ENCODE measurements around the gene GGTA1. TPM values are rescaled to one million over a fixed set of nuclear protein-coding genes. Genes with fewer than 3 reads are reported as not detected.

The GGTA1 gene
- total and polyA plus RNA-seq, 2 experiments from 2014 or later: 0.16 TPM; not detected in 1

GRCh38 chr9:121510766-121511550, 11.3 kb upstream of the GGTA1 start:
- ATAC-seq: no peak
- peaks cover 7% of the 10 kb centered on the region for H3K27me3 Mint-ChIP-seq (ENCODE audit: insufficient read depth, low read depth, poor library complexity)
- no peak overlapping the region for H3K27ac ChIP-seq (ENCODE audit: low read depth)

GRCh38 chr9:121509180-121509579, 9.5 kb upstream of the GGTA1 start:
- Mint-ChIP-seq H3K9me3 (peaks cover 10% of the 10 kb centered on the region; the same call in 2 of the 3 replicates), H3K4me3 (no peak overlapping the region), H3K36me3 (ENCODE audit: low read depth) (no peaks in the 10 kb centered on the region; the same call in 2 of the 3 replicates), H3K4me1 (peaks cover 23% of the 10 kb centered on the region), H3K27me3 (ENCODE audit: insufficient read depth, low read depth, poor library complexity) (peaks cover 12% of the 10 kb centered on the region), H3K27ac (no peak overlapping the region)
- H2AFZ ChIP-seq: no peak overlapping the region
- DNase-seq (ENCODE audit: low spot score) (no peak), ATAC-seq (no peak)
- H4K20me1 ChIP-seq (replicated peaks; ENCODE audit: insufficient read depth): no peaks in the 10 kb centered on the region
- H3K9me2 ChIP-seq (ENCODE audit: insufficient read depth): no peaks in the 10 kb centered on the region
- H3K79me2 ChIP-seq (replicated peaks; ENCODE audit: insufficient read depth): no peaks in the 10 kb centered on the region
- no peaks in the 10 kb centered on the region for H3F3A ChIP-seq (replicated peaks; ENCODE audit: low read depth)
- no peak overlapping the region for H3K4me3 ChIP-seq
- H3K27ac ChIP-seq (ENCODE audit: low read depth): no peak overlapping the region
- no peaks in the 10 kb centered on the region for H3K36me3 ChIP-seq (ENCODE audit: insufficient read depth)
- peaks cover 11% of the 10 kb centered on the region; the same call in 1 of the 2 replicates for H3K4me1 ChIP-seq (ENCODE audit: insufficient read depth)
- H3K4me2 ChIP-seq: no peak overlapping the region
- H3K27me3 ChIP-seq (ENCODE audit: insufficient read depth): no peaks in the 10 kb centered on the region
- TF ChIP-seq STAT1 (IDR thresholded peaks at IDR 0.05; ENCODE audit: unreplicated experiment) (no peak), CTCF (conservative IDR thresholded peaks at IDR 0.05; ENCODE audit: low read depth in 2 of 2) (no peak), NANOG (IDR thresholded peaks at IDR 0.05; ENCODE audit: borderline replicate concordance) (no peak), POLR2AphosphoS5 (IDR thresholded peaks at IDR 0.05; ENCODE audit: low read depth) (no peak), CREB1 (CRISPR knock-in tag; IDR thresholded peaks at IDR 0.05; ENCODE audit: low read depth) (no peak), JUNB (IDR thresholded peaks at IDR 0.05; ENCODE audit: unreplicated experiment) (no peak), REST (IDR thresholded peaks at IDR 0.05; ENCODE audit: unreplicated experiment) (no peak), EZH2phosphoT487 (IDR thresholded peaks at IDR 0.05; ENCODE audit: unreplicated experiment) (no peak)
- TF ChIP-seq, protein P1, sequence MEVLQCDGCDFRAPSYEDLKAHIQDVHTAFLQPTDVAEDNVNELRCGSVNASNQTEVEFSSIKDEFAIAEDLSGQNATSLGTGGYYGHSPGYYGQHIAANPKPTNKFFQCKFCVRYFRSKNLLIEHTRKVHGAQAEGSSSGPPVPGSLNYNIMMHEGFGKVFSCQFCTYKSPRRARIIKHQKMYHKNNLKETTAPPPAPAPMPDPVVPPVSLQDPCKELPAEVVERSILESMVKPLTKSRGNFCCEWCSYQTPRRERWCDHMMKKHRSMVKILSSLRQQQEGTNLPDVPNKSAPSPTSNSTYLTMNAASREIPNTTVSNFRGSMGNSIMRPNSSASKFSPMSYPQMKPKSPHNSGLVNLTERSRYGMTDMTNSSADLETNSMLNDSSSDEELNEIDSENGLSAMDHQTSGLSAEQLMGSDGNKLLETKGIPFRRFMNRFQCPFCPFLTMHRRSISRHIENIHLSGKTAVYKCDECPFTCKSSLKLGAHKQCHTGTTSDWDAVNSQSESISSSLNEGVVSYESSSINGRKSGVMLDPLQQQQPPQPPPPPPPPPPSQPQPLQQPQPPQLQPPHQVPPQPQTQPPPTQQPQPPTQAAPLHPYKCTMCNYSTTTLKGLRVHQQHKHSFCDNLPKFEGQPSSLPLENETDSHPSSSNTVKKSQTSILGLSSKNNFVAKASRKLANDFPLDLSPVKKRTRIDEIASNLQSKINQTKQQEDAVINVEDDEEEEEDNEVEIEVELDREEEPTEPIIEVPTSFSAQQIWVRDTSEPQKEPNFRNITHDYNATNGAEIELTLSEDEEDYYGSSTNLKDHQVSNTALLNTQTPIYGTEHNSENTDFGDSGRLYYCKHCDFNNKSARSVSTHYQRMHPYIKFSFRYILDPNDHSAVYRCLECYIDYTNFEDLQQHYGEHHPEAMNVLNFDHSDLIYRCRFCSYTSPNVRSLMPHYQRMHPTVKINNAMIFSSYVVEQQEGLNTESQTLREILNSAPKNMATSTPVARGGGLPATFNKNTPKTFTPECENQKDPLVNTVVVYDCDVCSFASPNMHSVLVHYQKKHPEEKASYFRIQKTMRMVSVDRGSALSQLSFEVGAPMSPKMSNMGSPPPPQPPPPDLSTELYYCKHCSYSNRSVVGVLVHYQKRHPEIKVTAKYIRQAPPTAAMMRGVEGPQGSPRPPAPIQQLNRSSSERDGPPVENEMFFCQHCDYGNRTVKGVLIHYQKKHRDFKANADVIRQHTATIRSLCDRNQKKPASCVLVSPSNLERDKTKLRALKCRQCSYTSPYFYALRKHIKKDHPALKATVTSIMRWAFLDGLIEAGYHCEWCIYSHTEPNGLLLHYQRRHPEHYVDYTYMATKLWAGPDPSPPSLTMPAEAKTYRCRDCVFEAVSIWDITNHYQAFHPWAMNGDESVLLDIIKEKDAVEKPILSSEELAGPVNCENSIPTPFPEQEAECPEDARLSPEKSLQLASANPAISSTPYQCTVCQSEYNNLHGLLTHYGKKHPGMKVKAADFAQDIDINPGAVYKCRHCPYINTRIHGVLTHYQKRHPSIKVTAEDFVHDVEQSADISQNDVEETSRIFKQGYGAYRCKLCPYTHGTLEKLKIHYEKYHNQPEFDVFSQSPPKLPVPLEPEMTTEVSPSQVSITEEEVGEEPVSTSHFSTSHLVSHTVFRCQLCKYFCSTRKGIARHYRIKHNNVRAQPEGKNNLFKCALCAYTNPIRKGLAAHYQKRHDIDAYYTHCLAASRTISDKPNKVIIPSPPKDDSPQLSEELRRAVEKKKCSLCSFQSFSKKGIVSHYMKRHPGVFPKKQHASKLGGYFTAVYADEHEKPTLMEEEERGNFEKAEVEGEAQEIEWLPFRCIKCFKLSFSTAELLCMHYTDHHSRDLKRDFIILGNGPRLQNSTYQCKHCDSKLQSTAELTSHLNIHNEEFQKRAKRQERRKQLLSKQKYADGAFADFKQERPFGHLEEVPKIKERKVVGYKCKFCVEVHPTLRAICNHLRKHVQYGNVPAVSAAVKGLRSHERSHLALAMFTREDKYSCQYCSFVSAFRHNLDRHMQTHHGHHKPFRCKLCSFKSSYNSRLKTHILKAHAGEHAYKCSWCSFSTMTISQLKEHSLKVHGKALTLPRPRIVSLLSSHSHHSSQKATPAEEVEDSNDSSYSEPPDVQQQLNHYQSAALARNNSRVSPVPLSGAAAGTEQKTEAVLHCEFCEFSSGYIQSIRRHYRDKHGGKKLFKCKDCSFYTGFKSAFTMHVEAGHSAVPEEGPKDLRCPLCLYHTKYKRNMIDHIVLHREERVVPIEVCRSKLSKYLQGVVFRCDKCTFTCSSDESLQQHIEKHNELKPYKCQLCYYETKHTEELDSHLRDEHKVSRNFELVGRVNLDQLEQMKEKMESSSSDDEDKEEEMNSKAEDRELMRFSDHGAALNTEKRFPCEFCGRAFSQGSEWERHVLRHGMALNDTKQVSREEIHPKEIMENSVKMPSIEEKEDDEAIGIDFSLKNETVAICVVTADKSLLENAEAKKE (CRISPR knock-in tag; IDR thresholded peaks at IDR 0.05): no peak

More at GRCh38 chr9:121510766-121511550, 11.3 kb upstream of the GGTA1 start:
- H3K4me3 ChIP-seq: no peak overlapping the region
- H3K4me1 ChIP-seq (ENCODE audit: insufficient read depth): peaks cover 3% of the 10 kb centered on the region; the same call in 1 of the 2 replicates
- H3K36me3 ChIP-seq (ENCODE audit: insufficient read depth): no peaks in the 10 kb centered on the region
- H3K4me3 Mint-ChIP-seq: no peak overlapping the region
- no peak for DNase-seq (ENCODE audit: low spot score)
- H3K9me2 ChIP-seq (ENCODE audit: insufficient read depth): no peaks in the 10 kb centered on the region
- no peaks in the 10 kb centered on the region; the same call in 2 of the 3 replicates for H3K36me3 Mint-ChIP-seq (ENCODE audit: low read depth)
- H3K4me2 ChIP-seq: no peak overlapping the region
- H3K27me3 ChIP-seq (ENCODE audit: insufficient read depth): no peaks in the 10 kb centered on the region
- no peaks in the 10 kb centered on the region for H3K79me2 ChIP-seq (replicated peaks; ENCODE audit: insufficient read depth)
- no peaks in the 10 kb centered on the region for H4K20me1 ChIP-seq (replicated peaks; ENCODE audit: insufficient read depth)
- H3K4me1 Mint-ChIP-seq: peaks cover 14% of the 10 kb centered on the region
- H3K27ac Mint-ChIP-seq: no peak overlapping the region
- no peak overlapping the region for H2AFZ ChIP-seq
- no peaks in the 10 kb centered on the region for H3F3A ChIP-seq (replicated peaks; ENCODE audit: low read depth)
- H3K9me3 Mint-ChIP-seq: peaks cover 10% of the 10 kb centered on the region; the same call in 2 of the 3 replicates
- no peak for TF ChIP-seq ZNF331 (CRISPR knock-in tag; IDR thresholded peaks at IDR 0.05; ENCODE audit: low read depth)

Measured in GM23338 (cell line).